Right lobe of liver (tissue), 6 donors: Measurements from ENCODE around the gene FLVCR2. TPM values are rescaled to one million over a fixed set of nuclear protein-coding genes. Genes with fewer than 3 reads are reported as not detected.
A peak's percentile ranks its signal among the peaks of the same experiment; 100 is the strongest.

Source experiments
- ATAC-seq, 4 donors: fragments of 200-7000 bp; cut with Tn5 transposase; one replicate each; pipeline ENCODE4 v1.9.1; 2020; ENCODE audit warnings: mild to moderate bottlenecking in 4 of 4, moderate library complexity in 4 of 4
- DNase-seq, 3 donors: peaks; one replicate each; pipeline ENCODE4 v3.0.0-alpha.2; 2020
- H3K27ac ChIP-seq, 3 donors: fragments of 200-600 bp; one replicate each; pipeline ENCODE4 v1.8.0; 2022
- H3K27me3 ChIP-seq, 2 donors: fragments of 200-600 bp; one replicate each; pipeline ENCODE4 v1.8.0; 2022
- H3K36me3 ChIP-seq, 4 donors: fragments of 200-600 bp; sonication (generic) in 1 of 4; one replicate each; pipeline versions ENCODE4 v1.5.1 to v1.8.0; 2017 to 2022; ENCODE audit warnings: control low read depth in 1 of 4
- H3K4me1 ChIP-seq, 4 donors: fragments of 200-600 bp; sonication (generic) in 1 of 4; one replicate each; pipeline versions ENCODE4 v1.5.1 to v1.8.0; 2017 to 2022; ENCODE audit warnings: control low read depth in 1 of 4
- H3K4me3 ChIP-seq, 3 donors: fragments of 200-600 bp; one replicate each; pipeline ENCODE4 v1.8.0; 2022
- H3K9me3 ChIP-seq, 4 donors: fragments of 200-600 bp; sonication (generic) in 1 of 4; one replicate each; pipeline versions ENCODE4 v1.5.1 to v1.8.0; 2017 to 2022; ENCODE audit warnings: control low read depth in 1 of 4
- CTCF ChIP-seq, 4 donors: fragments of 200-600 bp in 3 of 4; fragments of 450-650 bp in 1 of 4; IDR thresholded peaks; one replicate each; pipeline versions ENCODE4 v1.5.1 to v1.8.0; 2016 to 2022; ENCODE audit warnings: antibody characterized with exemption in 4 of 4, mild to moderate bottlenecking in 2 of 4
- POLR2A ChIP-seq: fragments of 450-650 bp; IDR thresholded peaks from one replicate; pipeline ENCODE4 v1.6.1; 2017; ENCODE audit warnings: antibody characterized with exemption, mild to moderate bottlenecking
- WGBS: methylation state at CpG from one replicate; pipeline ENCODE4 v1.1.6; 2018; ENCODE audit warnings: low coverage, low lambda C conversion rate; ENCODE audit not compliant: insufficient coverage; ENCODE audit errors: missing lambda C conversion rate; 5-methylcytosine and 5-hydroxymethylcytosine counted together
- intact Hi-C, 2 donors: fragments of 100-400 bp; cut with DNase I; formaldehyde crosslinking; loops; one replicate each; pipeline versions ENCODE4 v1.11.2 to v1.14.1; 2022
- total RNA-seq, 6 experiments: library from RNA; depleted of rRNA in 2 of 6; stranded (reverse); fragments of >200 nt in 2 of 6; fragmentation: NEBNext Ultra II Directional in 3 of 6; extraction: Animal tissue kit (Norgen Biotek cat#: 25700) in 3 of 6; gene quantifications; one replicate each; pipeline versions ENCODE4 v1.1.0 to v1.2.4, GENCODE V29; 2016 to 2023
- donor health status: DM: no; HTN: yes; CAD: no.
- donor health status: DM: no; HTN: no; CAD: no.
- donor health status: DM: no; HTN: no; CAD: no.
- donor health status: DM: no; HTN: yes; CAD: no.
- donor health status: DM: no; HTN: yes; CAD: no.

The FLVCR2 gene
- total RNA-seq, 6 experiments from 2014 or later, result 17.0 to 42.8 (median 27.8) TPM

GRCh38 chr14:75658957-75659356, 80.5 kb downstream of the FLVCR2 start:
- Histone ChIP-seq H3K36me3 (peaks cover 0 to 25% (median 10%) of the 10 kb centered on the region in 4 donors), H3K27me3 (no peaks in the 10 kb centered on the region), H3K4me1 (peaks cover 0 to 18% (median 8%) of the 10 kb centered on the region in 4 donors), H3K4me3 (no peak overlapping the region), H3K9me3 (no peaks in the 10 kb centered on the region), H3K27ac (no peak overlapping the region)
- DNase-seq, result no peak
- WGBS, result 91% methylated on average over 2 of the region's 2 CpGs
- no peak for ATAC-seq
- TF ChIP-seq CTCF (IDR thresholded peaks at IDR 0.05) (no peak), POLR2A (no peak)
- intact Hi-C loops, result loop anchor here in 1 of 2 donors (5.0 kb wide), 1 partner anchor 82 kb away; the partner anchor contains the start of gene FLVCR2

GRCh38 chr14:75660238-75660629, 81.8 kb downstream of the FLVCR2 start:
- no peak for TF ChIP-seq POLR2A
- TF ChIP-seq CTCF (IDR thresholded peaks at IDR 0.05), result no peak
- intact Hi-C loops, result no loop called here
- Histone ChIP-seq H3K4me3 (peak overlapping the region; percentile 71 to 93 (median 87)), H3K36me3 (peaks cover 0 to 14% (median 6%) of the 10 kb centered on the region in 4 donors), H3K9me3 (no peaks in the 10 kb centered on the region), H3K4me1 (peaks cover 0 to 18% (median 7%) of the 10 kb centered on the region in 4 donors), H3K27ac (peak overlapping the region; percentile 66 to 83 (median 81)), H3K27me3 (no peaks in the 10 kb centered on the region)
- ATAC-seq (no peak), DNase-seq (no peak)
- 13% methylated on average over 4 of the region's 4 CpGs for WGBS

GRCh38 chr14:75660630-75661498, 82.4 kb downstream of the FLVCR2 start, which contains the start of the genes ERG28 and TTLL5:
Gene ERG28, minus strand, starts transcription at chr14:75660876. Its CDS starts 3,374 bp downstream, at chr14:75657502.
Gene TTLL5, plus strand, starts transcription at chr14:75661246. Its CDS starts 1,904 bp downstream, at chr14:75663150.
- Histone ChIP-seq H3K4me3 (peak within 1 kb of the TSS; percentile 71 to 93 (median 87)), H3K36me3 (peaks cover 0 to 10% (median 3%) of the 10 kb centered on the region in 4 donors), H3K27me3 (no peaks in the 10 kb centered on the region), H3K27ac (peak within 1 kb of the TSS; percentile 66 to 83 (median 81)), H3K9me3 (no peaks in the 10 kb centered on the region), H3K4me1 (peaks cover 0 to 18% (median 7%) of the 10 kb centered on the region in 4 donors)
- TF ChIP-seq POLR2A (peak; percentile 86), CTCF (IDR thresholded peaks at IDR 0.05) (no peak)
- under 1% methylated on average over 39 of the region's 60 CpGs for WGBS
- ATAC-seq, result peak; percentile 89 to 97 (median 93)
- intact Hi-C loops, result no loop called here
- DNase-seq, result peak; percentile 96 to 98 (median 98)

GRCh38 chr14:75661499-75661814, 83.0 kb downstream of the FLVCR2 start:
- WGBS, result 0% methylated on average over 7 of the region's 18 CpGs
- Histone ChIP-seq H3K4me1 (peaks cover 0 to 18% (median 7%) of the 10 kb centered on the region in 4 donors), H3K27me3 (no peaks in the 10 kb centered on the region), H3K36me3 (peaks cover 0 to 7% (median 2%) of the 10 kb centered on the region in 4 donors), H3K4me3 (peak overlapping the region; percentile 71 to 93 (median 87)), H3K9me3 (no peaks in the 10 kb centered on the region), H3K27ac (peak overlapping the region; percentile 66 to 83 (median 81))
- ATAC-seq (peak; percentile 11 to 23 (median 18)), DNase-seq (no peak)
- intact Hi-C loops, result no loop called here
- TF ChIP-seq POLR2A, result peak; percentile 24
- no peak for TF ChIP-seq CTCF (IDR thresholded peaks at IDR 0.05)
